K562 (cell line): ENCODE measurements around the gene SAE1. TPM values are rescaled to one million over a fixed set of nuclear protein-coding genes. Genes with fewer than 3 reads are reported as not detected.

ENCODE experiments used
- ATAC-seq: fragments of 200-7000 bp; cut with Tn5 transposase; 3 replicates; pipeline ENCODE4 v1.9.1; 2020; ENCODE audit warnings: moderate library complexity
- BruUV-seq: library from RNA; stranded (reverse); fragments of 400-500 nt; replicated peaks from 2 replicates; lab custom pipeline; 2021; lab: Mats Ljungman, UMichigan
- CTCF ChIA-PET: fragments of 300-600 bp; formaldehyde crosslinking; extraction: SDS; loops from one replicate; lab custom pipeline; 2021; ENCODE audit warnings: low intra/inter-chr PET ratio; lab: Yijun Ruan, JAX
- POLR2A ChIA-PET: fragments of 300-600, 350-650 bp; sonication (Branson Sonifier 250); formaldehyde crosslinking; extraction: SDS; loops from one replicate; lab custom pipeline; 2021; ENCODE audit warnings: antibody characterized with exemption, inconsistent platforms; lab: Yijun Ruan, JAX
- DNase-seq, 4 experiments: peaks; one replicate each; pipeline versions ENCODE4 v3.0.0 to v3.0.0-alpha.2; 2011 to 2018; ENCODE audit warnings: low spot score in 3 of 4, mixed read lengths in 3 of 4; ENCODE audit errors: extremely low read depth in 1 of 4
- FAIRE-seq: peaks from 2 replicates; lab custom pipeline; 2011; peaks lifted over from hg19 to GRCh38; lab: Jason Lieb, UNC
- H2AFZ ChIP-seq: 2 replicates; pipeline ENCODE4 v1.6.0; 2011; ENCODE audit warnings: low read depth, low read length, control low read depth, inconsistent platforms
- H3K27ac ChIP-seq: fragments of 200-600 bp; 3 replicates; pipeline ENCODE4 v1.8.0; 2011; ENCODE audit warnings: low read depth, mild to moderate bottlenecking, control low read depth, inconsistent platforms, low read length, moderate library complexity, mixed read lengths; ENCODE audit errors: extremely low read depth
- H3K27me3 ChIP-seq, 2 experiments: fragments of 300-600 bp in 1 of 2; 2 replicates in 1 of 2; 3 replicates in 1 of 2; pipeline versions ENCODE4 v1.6.0 to v1.8.0; 2011; ENCODE audit warnings: inconsistent platforms in 2 of 2, low read length in 2 of 2, mild to moderate bottlenecking in 1 of 2, mixed read lengths in 1 of 2, moderate library complexity in 1 of 2; ENCODE audit not compliant: control insufficient read depth in 2 of 2, insufficient read depth in 2 of 2
- H3K36me3 ChIP-seq: fragments of 300-600 bp; 3 replicates; pipeline ENCODE4 v1.8.0; 2011; ENCODE audit warnings: mild to moderate bottlenecking, low read length, inconsistent platforms; ENCODE audit not compliant: control insufficient read depth, insufficient read depth
- H3K4me1 ChIP-seq, 2 experiments: fragments of 200-600 bp in 1 of 2; replicated peaks in 1 of 2; 2 replicates in 1 of 2; 3 replicates in 1 of 2; pipeline versions ENCODE4 v1.5.1 to v1.8.0; 2011; ENCODE audit warnings: inconsistent platforms in 2 of 2, low read length in 2 of 2, mild to moderate bottlenecking in 1 of 2, mixed read lengths in 1 of 2, moderate library complexity in 1 of 2; ENCODE audit not compliant: control insufficient read depth in 2 of 2, insufficient read depth in 2 of 2
- H3K4me2 ChIP-seq: 2 replicates; pipeline ENCODE4 v1.6.1; 2011; ENCODE audit warnings: low read length, control low read depth, inconsistent platforms, mixed read lengths; ENCODE audit not compliant: insufficient read depth
- H3K4me3 ChIP-seq: fragments of 200-600 bp; sonication (generic), shearing (Covaris generic); 2 replicates; pipeline ENCODE4 v1.5.1; 2016; ENCODE audit warnings: control low read depth, inconsistent platforms
- H3K79me2 ChIP-seq: fragments of 200-600 bp; 3 replicates; pipeline ENCODE4 v1.8.0; 2011; ENCODE audit warnings: low read length, inconsistent platforms; ENCODE audit not compliant: control insufficient read depth, insufficient read depth
- H3K9ac ChIP-seq, 2 experiments: 2 replicates each; pipeline versions ENCODE4 v1.6.0 to v1.6.1; 2011; ENCODE audit warnings: low read depth in 2 of 2, low read length in 2 of 2, control low read depth in 1 of 2, inconsistent platforms in 1 of 2, mild to moderate bottlenecking in 1 of 2, mixed read lengths in 1 of 2; ENCODE audit not compliant: insufficient read depth in 1 of 2
- H3K9me1 ChIP-seq: one replicate; pipeline ENCODE4 v1.6.0; 2011; ENCODE audit warnings: inconsistent platforms, mild to moderate bottlenecking, low read length, moderate library complexity; ENCODE audit not compliant: control insufficient read depth, insufficient read depth
- H3K9me3 ChIP-seq: replicated peaks from 2 replicates; pipeline ENCODE4 v1.5.1; 2011; ENCODE audit warnings: low read depth, low read length, inconsistent platforms; ENCODE audit not compliant: control insufficient read depth, insufficient read depth
- H4K20me1 ChIP-seq: replicated peaks from 2 replicates; pipeline ENCODE4 v1.6.1; 2011; ENCODE audit warnings: low read length, inconsistent platforms, mixed read lengths; ENCODE audit not compliant: control insufficient read depth, insufficient read depth
- GABPB1 ChIP-seq: sonication (generic); formaldehyde crosslinking; IDR thresholded peaks from 2 replicates; pipeline ENCODE4 v1.8.0; 2022; ENCODE audit warnings: mild to moderate bottlenecking, missing genetic modification reagents
- POLR2B ChIP-seq: fragments of 450-650 bp; IDR thresholded peaks from 2 replicates; pipeline ENCODE4 v1.6.1; 2018; ENCODE audit warnings: low read depth; ENCODE audit not compliant: partially characterized antibody
- RBBP5 ChIP-seq: fragments of 200-600 bp; sonication (generic); IDR thresholded peaks from 2 replicates; pipeline ENCODE4 v1.6.1; 2012; ENCODE audit warnings: borderline replicate concordance, mild to moderate bottlenecking, low read length, control low read depth, inconsistent platforms; ENCODE audit not compliant: insufficient read depth, poor library complexity, severe bottlenecking
- ZNF146 ChIP-seq: IDR thresholded peaks from one replicate; pipeline ENCODE4 v1.6.1; 2018; ENCODE audit warnings: missing compliant biosample characterization; ENCODE audit not compliant: unreplicated experiment
- ZNF408 ChIP-seq: fragments of 250-450 bp; sonication (Bioruptor Pico); IDR thresholded peaks from 2 replicates; pipeline ENCODE4 v1.4.0; 2020; ENCODE audit warnings: low read depth, mild to moderate bottlenecking, moderate library complexity
- ZNF589 ChIP-seq: fragments of 200-800 bp; sonication (Bioruptor generic); IDR thresholded peaks from 2 replicates; pipeline ENCODE4 v1.6.1; 2016; ENCODE audit warnings: low read depth, missing genetic modification characterization, missing compliant biosample characterization
- WGBS: fragments of 100-300 bp; shearing (Covaris generic); methylation state at CpG from one replicate; pipeline ENCODE4 v1.1.6; 2016; ENCODE audit warnings: low coverage, mixed read lengths; ENCODE audit not compliant: insufficient coverage; ENCODE audit errors: missing lambda C conversion rate; 5-methylcytosine and 5-hydroxymethylcytosine counted together
- in situ Hi-C: fragments of 300-500 bp; cut with MboI; formaldehyde crosslinking; loops from 4 replicates; pipeline ENCODE4 v1.15.0; 2018; ENCODE audit warnings: inconsistent platforms, mixed read lengths
- intact Hi-C: fragments of 100-400 bp; cut with micrococcal nuclease; formaldehyde crosslinking; loops from 2 replicates; pipeline ENCODE4 v1.14.2; 2022
- polyA plus RNA-seq, 8 experiments: library from polyadenylated mRNA; depleted of rRNA in 4 of 8; stranded (reverse) in 5 of 8; unstranded in 3 of 8; fragments of >200 nt; fragmentation: Nextera tagmentation in 2 of 8; fragmentation: Illumina TruSeq in 1 of 8; extraction: Ambion mirVana in 2 of 8; extraction: Trizol in 1 of 8; gene quantifications; 2 replicates each; pipeline versions ENCODE4 v1.2.1 to v1.2.3, GENCODE V29; 2011 to 2014; ENCODE audit warnings: inconsistent platforms in 1 of 8, missing spikeins in 1 of 8
- total RNA-seq, 7 experiments: library from RNA; depleted of rRNA in 6 of 7; stranded (reverse); fragments of >200 nt in 6 of 7; fragmentation: Illumina TruSeq in 2 of 7; extraction: Trizol in 2 of 7; gene quantifications; 2 replicates each; pipeline versions ENCODE4 v1.2.1 to v1.2.3, GENCODE V29; 2011 to 2021; ENCODE audit warnings: low replicate concordance in 1 of 7
- TF ChIP-seq, protein P1 (sequence below), 3 experiments: IDR thresholded peaks in 2 of 3; conservative IDR thresholded peaks in 1 of 3; 2 replicates each; pipeline ENCODE4 v1.5.1; 2011 to 2012; ENCODE audit warnings: low read length in 3 of 3, mild to moderate bottlenecking in 3 of 3, control low read depth in 2 of 3, improper control_type of control experiment in 1 of 3, inconsistent platforms in 1 of 3, low read depth in 1 of 3, mixed read lengths in 1 of 3, moderate library complexity in 1 of 3; ENCODE audit not compliant: insufficient read depth in 2 of 3
- TF ChIP-seq, protein P2 (sequence below): fragments of 450-650 bp; conservative IDR thresholded peaks from 2 replicates; pipeline ENCODE4 v1.6.1; 2016; ENCODE audit warnings: missing genetic modification characterization, low read depth, mild to moderate bottlenecking, control low read depth, missing compliant biosample characterization
- TF ChIP-seq, protein P3 (sequence below): fragments of 250-450 bp; sonication (Bioruptor Pico); IDR thresholded peaks from 2 replicates; pipeline ENCODE4 v1.5.0; 2022; ENCODE audit warnings: mild to moderate bottlenecking
- TF ChIP-seq, protein P4 (sequence below), 2 experiments: fragments of 450-650 bp; IDR thresholded peaks; 2 replicates each; pipeline ENCODE4 v1.6.1; 2016
- TF ChIP-seq, protein P5 (sequence below): conservative IDR thresholded peaks from 2 replicates; pipeline ENCODE4 v1.6.1; 2011; ENCODE audit warnings: low read depth, mild to moderate bottlenecking, low read length; ENCODE audit not compliant: control insufficient read depth

SAE1 gene
- total and polyA plus RNA-seq, 9 of the 15 experiments (the other 6 are each of a cell fraction or from before 2014, with no cell fraction given) = 82.8 to 299 (median 217) TPM

DNA sequence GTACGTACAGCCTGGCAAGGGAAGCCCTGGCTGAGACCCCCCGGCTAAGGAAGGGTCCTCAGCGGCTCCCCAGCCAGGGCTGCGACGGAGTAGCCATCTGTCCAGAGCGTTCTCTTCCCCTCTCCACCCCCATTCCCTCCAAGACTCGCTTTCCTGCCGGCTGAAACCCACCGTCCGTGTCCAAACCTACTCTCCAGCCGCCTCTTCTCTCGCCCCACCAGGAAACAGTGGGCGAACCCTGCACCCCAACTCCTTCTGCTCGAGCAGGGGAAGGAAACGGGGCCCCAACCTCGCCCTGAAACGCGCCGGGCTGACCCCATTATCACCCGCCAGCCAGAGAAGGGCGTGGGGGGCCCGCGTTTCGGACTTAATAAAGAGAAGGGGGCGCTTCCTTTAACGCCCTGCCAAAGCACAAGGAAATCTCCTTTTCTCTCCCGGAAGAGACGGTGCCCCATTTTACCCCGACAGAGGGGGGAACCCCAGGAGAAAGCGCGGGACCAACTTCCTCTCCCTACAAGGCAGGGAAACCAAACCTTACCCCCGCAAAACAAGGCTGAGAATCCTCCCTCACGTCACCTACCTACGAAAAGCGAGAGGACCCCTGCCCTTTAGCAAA lies 19.5 kb upstream of the SAE1 start:
- Histone ChIP-seq H3K4me1 (peaks cover 20 to 35% of the 10 kb centered on the region in 2 experiments), H3K36me3 (peaks cover 29% of the 10 kb centered on the region; the same call in 2 of the 3 replicates), H3K79me2 (peaks cover 63% of the 10 kb centered on the region), H3K9me3 (no peaks in the 10 kb centered on the region), H4K20me1 (no peaks in the 10 kb centered on the region), H3K9me1 (no peaks in the 10 kb centered on the region), H3K9ac (peak overlapping the region; percentile 98 to 99), H3K27me3 (no peaks in the 10 kb centered on the region), H2AFZ (no peak overlapping the region), H3K27ac (peak overlapping the region; percentile 96), H3K4me2 (peak overlapping the region; percentile 88), H3K4me3 (peak overlapping the region; percentile 89)
- WGBS = 2% methylated on average over 28 of the region's 35 CpGs
- intact Hi-C loops = loop anchor here (5.0 kb wide), 1 partner anchor 249 kb away; the partner anchor contains the start of gene ARHGAP35
- FAIRE-seq (no peak), ATAC-seq (peak; percentile 0; the same call in 1 of the 3 replicates), DNase-seq (peak in 3 of 4 experiments; percentile 40 to 51 (median 44))
- ChIA-PET CTCF (no interaction called here), POLR2A (interaction anchor here (0.6 to 1.6 kb wide), 6 partner anchors 12 to 541 kb away, joined by 3 to 8 read pairs (median 4); no protein-coding TSS in a partner anchor)
- BruUV-seq = TSS peak; percentile 37
- in situ Hi-C loops = no loop called here
- TF ChIP-seq, protein P1, sequence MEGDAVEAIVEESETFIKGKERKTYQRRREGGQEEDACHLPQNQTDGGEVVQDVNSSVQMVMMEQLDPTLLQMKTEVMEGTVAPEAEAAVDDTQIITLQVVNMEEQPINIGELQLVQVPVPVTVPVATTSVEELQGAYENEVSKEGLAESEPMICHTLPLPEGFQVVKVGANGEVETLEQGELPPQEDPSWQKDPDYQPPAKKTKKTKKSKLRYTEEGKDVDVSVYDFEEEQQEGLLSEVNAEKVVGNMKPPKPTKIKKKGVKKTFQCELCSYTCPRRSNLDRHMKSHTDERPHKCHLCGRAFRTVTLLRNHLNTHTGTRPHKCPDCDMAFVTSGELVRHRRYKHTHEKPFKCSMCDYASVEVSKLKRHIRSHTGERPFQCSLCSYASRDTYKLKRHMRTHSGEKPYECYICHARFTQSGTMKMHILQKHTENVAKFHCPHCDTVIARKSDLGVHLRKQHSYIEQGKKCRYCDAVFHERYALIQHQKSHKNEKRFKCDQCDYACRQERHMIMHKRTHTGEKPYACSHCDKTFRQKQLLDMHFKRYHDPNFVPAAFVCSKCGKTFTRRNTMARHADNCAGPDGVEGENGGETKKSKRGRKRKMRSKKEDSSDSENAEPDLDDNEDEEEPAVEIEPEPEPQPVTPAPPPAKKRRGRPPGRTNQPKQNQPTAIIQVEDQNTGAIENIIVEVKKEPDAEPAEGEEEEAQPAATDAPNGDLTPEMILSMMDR (IDR thresholded peaks at IDR 0.05 in 2 of 3, conservative IDR thresholded peaks at IDR 0.05 in 1 of 3; ENCODE audit: insufficient read depth in 2 of 3, low read depth in 1 of 3, low read length in 3 of 3) = 0 out of 6 replicates have a peak, but pooled peaks of 1 of the 3 experiments have one; percentile 2
- TF ChIP-seq ZNF408 (CRISPR knock-in tag) (no peak), GABPB1 (0 out of 2 replicates have a peak, but pooled peaks have one; percentile 16), POLR2B (peak; percentile 37), RBBP5 (peak; percentile 83), ZNF146 (CRISPR knock-in tag) (no peak), ZNF589 (CRISPR knock-in tag) (no peak)
- TF ChIP-seq, protein P2, sequence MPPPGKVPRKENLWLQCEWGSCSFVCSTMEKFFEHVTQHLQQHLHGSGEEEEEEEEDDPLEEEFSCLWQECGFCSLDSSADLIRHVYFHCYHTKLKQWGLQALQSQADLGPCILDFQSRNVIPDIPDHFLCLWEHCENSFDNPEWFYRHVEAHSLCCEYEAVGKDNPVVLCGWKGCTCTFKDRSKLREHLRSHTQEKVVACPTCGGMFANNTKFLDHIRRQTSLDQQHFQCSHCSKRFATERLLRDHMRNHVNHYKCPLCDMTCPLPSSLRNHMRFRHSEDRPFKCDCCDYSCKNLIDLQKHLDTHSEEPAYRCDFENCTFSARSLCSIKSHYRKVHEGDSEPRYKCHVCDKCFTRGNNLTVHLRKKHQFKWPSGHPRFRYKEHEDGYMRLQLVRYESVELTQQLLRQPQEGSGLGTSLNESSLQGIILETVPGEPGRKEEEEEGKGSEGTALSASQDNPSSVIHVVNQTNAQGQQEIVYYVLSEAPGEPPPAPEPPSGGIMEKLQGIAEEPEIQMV (tag) = no peak
- TF ChIP-seq, protein P3, sequence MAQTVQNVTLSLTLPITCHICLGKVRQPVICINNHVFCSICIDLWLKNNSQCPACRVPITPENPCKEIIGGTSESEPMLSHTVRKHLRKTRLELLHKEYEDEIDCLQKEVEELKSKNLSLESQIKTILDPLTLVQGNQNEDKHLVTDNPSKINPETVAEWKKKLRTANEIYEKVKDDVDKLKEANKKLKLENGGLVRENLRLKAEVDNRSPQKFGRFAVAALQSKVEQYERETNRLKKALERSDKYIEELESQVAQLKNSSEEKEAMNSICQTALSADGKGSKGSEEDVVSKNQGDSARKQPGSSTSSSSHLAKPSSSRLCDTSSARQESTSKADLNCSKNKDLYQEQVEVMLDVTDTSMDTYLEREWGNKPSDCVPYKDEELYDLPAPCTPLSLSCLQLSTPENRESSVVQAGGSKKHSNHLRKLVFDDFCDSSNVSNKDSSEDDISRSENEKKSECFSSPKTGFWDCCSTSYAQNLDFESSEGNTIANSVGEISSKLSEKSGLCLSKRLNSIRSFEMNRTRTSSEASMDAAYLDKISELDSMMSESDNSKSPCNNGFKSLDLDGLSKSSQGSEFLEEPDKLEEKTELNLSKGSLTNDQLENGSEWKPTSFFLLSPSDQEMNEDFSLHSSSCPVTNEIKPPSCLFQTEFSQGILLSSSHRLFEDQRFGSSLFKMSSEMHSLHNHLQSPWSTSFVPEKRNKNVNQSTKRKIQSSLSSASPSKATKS (CRISPR knock-in tag) = no peak
- TF ChIP-seq, protein P4, sequence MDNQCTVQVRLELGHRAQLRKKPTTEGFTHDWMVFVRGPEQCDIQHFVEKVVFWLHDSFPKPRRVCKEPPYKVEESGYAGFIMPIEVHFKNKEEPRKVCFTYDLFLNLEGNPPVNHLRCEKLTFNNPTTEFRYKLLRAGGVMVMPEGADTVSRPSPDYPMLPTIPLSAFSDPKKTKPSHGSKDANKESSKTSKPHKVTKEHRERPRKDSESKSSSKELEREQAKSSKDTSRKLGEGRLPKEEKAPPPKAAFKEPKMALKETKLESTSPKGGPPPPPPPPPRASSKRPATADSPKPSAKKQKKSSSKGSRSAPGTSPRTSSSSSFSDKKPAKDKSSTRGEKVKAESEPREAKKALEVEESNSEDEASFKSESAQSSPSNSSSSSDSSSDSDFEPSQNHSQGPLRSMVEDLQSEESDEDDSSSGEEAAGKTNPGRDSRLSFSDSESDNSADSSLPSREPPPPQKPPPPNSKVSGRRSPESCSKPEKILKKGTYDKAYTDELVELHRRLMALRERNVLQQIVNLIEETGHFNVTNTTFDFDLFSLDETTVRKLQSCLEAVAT (IDR thresholded peaks at IDR 0.05) = peak; percentile 83 to 88; a peak in 3 of 4 replicates
- TF ChIP-seq, protein P5, sequence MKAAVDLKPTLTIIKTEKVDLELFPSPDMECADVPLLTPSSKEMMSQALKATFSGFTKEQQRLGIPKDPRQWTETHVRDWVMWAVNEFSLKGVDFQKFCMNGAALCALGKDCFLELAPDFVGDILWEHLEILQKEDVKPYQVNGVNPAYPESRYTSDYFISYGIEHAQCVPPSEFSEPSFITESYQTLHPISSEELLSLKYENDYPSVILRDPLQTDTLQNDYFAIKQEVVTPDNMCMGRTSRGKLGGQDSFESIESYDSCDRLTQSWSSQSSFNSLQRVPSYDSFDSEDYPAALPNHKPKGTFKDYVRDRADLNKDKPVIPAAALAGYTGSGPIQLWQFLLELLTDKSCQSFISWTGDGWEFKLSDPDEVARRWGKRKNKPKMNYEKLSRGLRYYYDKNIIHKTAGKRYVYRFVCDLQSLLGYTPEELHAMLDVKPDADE = no peak; the same call in 1 of the 2 replicates
